ENCODE data around the gene TIMP2.

DNA sequence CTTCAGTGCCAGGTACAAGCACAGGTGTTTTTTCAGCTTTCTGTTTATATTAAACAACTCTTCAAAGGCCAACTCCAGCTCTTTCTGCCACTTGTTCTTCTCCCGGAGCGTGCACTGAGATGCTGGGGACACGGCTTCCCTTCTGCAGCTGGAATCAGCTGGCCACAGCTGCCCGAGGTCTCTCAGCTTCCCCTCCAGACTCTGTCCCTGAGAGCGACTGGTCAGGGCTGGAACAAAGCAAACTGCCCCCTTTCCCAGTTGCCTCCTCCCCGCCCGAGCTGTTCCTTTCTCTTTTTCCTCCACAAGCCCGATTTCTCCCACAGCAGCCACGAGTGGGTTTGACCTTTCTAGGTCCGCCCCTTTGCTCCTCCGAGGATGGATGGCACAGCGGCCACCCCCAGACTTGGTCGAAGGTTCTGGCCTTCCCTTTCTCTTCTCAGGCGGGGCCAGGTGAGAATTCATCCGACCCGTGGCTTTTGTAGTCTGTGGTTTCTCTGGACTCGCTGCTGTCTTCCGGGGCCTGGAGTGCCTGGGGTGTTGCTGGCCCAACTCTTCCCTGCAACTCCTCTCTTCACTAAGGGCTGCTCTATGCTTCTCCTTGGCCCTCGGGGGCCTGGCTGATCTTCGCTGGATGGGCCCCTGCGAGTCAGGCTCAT is 33.7 kb downstream of the TIMP2 start:
- TF ChIP-seq JUN (IDR thresholded peaks at IDR 0.05; ENCODE audit: low read depth, low read length), result no peak
- no peak for TF ChIP-seq CREB1 (IDR thresholded peaks at IDR 0.05)
- no peak for TF ChIP-seq TAF1 (IDR thresholded peaks at IDR 0.05; ENCODE audit: low read depth, low read length)
- TF ChIP-seq PHF8 (conservative IDR thresholded peaks at IDR 0.05; ENCODE audit: low read depth, low read length), result no peak
- TF ChIP-seq GABPA (IDR thresholded peaks at IDR 0.05; ENCODE audit: borderline replicate concordance, insufficient read depth, low read length), result no peak
- no peak for TF ChIP-seq POLR2AphosphoS5 (IDR thresholded peaks at IDR 0.05; ENCODE audit: low read depth, low read length)
- TF ChIP-seq EGR1 (IDR thresholded peaks at IDR 0.05; ENCODE audit: borderline replicate concordance, low read depth, low read length), result no peak
- TF ChIP-seq, protein P1, sequence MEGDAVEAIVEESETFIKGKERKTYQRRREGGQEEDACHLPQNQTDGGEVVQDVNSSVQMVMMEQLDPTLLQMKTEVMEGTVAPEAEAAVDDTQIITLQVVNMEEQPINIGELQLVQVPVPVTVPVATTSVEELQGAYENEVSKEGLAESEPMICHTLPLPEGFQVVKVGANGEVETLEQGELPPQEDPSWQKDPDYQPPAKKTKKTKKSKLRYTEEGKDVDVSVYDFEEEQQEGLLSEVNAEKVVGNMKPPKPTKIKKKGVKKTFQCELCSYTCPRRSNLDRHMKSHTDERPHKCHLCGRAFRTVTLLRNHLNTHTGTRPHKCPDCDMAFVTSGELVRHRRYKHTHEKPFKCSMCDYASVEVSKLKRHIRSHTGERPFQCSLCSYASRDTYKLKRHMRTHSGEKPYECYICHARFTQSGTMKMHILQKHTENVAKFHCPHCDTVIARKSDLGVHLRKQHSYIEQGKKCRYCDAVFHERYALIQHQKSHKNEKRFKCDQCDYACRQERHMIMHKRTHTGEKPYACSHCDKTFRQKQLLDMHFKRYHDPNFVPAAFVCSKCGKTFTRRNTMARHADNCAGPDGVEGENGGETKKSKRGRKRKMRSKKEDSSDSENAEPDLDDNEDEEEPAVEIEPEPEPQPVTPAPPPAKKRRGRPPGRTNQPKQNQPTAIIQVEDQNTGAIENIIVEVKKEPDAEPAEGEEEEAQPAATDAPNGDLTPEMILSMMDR (IDR thresholded peaks at IDR 0.05; ENCODE audit: control extremely low read depth in 1 of 3, insufficient read depth in 1 of 3, low read depth in 1 of 3, low read length in 3 of 3), result no peak
- TF ChIP-seq POLR2A (IDR thresholded peaks at IDR 0.05; ENCODE audit: control extremely low read depth in 1 of 2, low read depth in 2 of 2, low read length in 2 of 2), result no peak
- no peak for TF ChIP-seq SRF (IDR thresholded peaks at IDR 0.05; ENCODE audit: low read depth, low read length)
- TF ChIP-seq BCL11A (IDR thresholded peaks at IDR 0.05; ENCODE audit: low read depth in 2 of 2, low read length in 2 of 2), result no peak

Data from H1 (cell line).